Prostate gland (tissue), 2 donors: ENCODE measurements around the gene CNTNAP2.

Experiments used
- CTCF ChIP-seq, 4 experiments: fragments of 200-600 bp in 2 of 4; fragments of 450-650 bp in 2 of 4; sonication (generic) in 2 of 4; IDR thresholded peaks; 1 replicate in 3 of 4; 2 replicates in 1 of 4; pipeline ENCODE4 v1.5.1; 2016 to 2019; ENCODE audit warnings: antibody characterized with exemption in 4 of 4, mild to moderate bottlenecking in 2 of 4, moderate library complexity in 2 of 4
- POLR2A ChIP-seq: fragments of 450-650 bp; IDR thresholded peaks from one replicate; pipeline ENCODE4 v1.6.1; 2016; ENCODE audit warnings: antibody characterized with exemption, mild to moderate bottlenecking

GRCh38 chr7:146645383-146645976, 528.9 kb downstream of the CNTNAP2 start:
- TF ChIP-seq CTCF (IDR thresholded peaks at IDR 0.05) (no peak), POLR2A (no peak)
